Activated T-cell treated with anti-CD3 and anti-CD28 coated beads, Interleukin-2, amount 50 U/mL, for 24 hours (primary cell): Measurements from ENCODE around the gene TNMD.
"Not testable (repeated sequence)": the region's sequence is repeated elsewhere in the genome, so short reads cannot be mapped to it uniquely, and the experiment has no call there.

ENCODE experiments used
- DNase-seq: peaks from one replicate; pipeline ENCODE4 v3.0.0-alpha.2; 2020
- H3K27ac Mint-ChIP-seq: 2 replicates; pipeline ENCODE4 v1.8.0; 2020; ENCODE audit warnings: mild to moderate bottlenecking, mixed read lengths
- H3K27me3 Mint-ChIP-seq: 2 replicates; pipeline ENCODE4 v1.8.0; 2020; ENCODE audit warnings: mixed read lengths
- H3K36me3 Mint-ChIP-seq: 2 replicates; pipeline ENCODE4 v1.8.0; 2020; ENCODE audit warnings: low read depth, mixed read lengths
- H3K4me1 Mint-ChIP-seq: 2 replicates; pipeline ENCODE4 v1.8.0; 2020; ENCODE audit warnings: low read depth, mixed read lengths
- H3K4me3 Mint-ChIP-seq: 2 replicates; pipeline ENCODE4 v1.8.0; 2020; ENCODE audit warnings: mild to moderate bottlenecking, moderate library complexity, mixed read lengths
- H3K9me3 Mint-ChIP-seq: 2 replicates; pipeline ENCODE4 v1.8.0; 2020; ENCODE audit warnings: mixed read lengths

TNMD gene

GRCh38 chrX:100584611-100585010, at the start of gene TNMD:
Gene TNMD (plus strand): TSS chrX:100584936. CDS start chrX:100585019, 83 bp downstream.
- Mint-ChIP-seq H3K4me3 (no peak within 1 kb of the TSS), H3K27me3 (peaks cover 61% of the 10 kb centered on the region), H3K4me1 (no peaks in the 10 kb centered on the region), H3K27ac (no peak within 1 kb of the TSS), H3K9me3 (no peaks in the 10 kb centered on the region), H3K36me3 (no peaks in the 10 kb centered on the region)
- DNase-seq, result no peak

- H3K9me3 Mint-ChIP-seq, H3K27ac Mint-ChIP-seq, H3K36me3 Mint-ChIP-seq, DNase-seq, H3K4me1 Mint-ChIP-seq, H3K4me3 Mint-ChIP-seq: not testable (repeated sequence)
- peaks cover 25% of the 10 kb centered on the region for H3K27me3 Mint-ChIP-seq
Measured at GRCh38 chrX:100565534-100565933, 19.2 kb upstream of the TNMD start.

- Mint-ChIP-seq H3K4me1 (no peaks in the 10 kb centered on the region), H3K27ac (no peak overlapping the region), H3K36me3 (no peaks in the 10 kb centered on the region), H3K9me3 (no peaks in the 10 kb centered on the region), H3K4me3 (no peak overlapping the region), H3K27me3 (peaks cover 68% of the 10 kb centered on the region)
- no peak for DNase-seq
Measured at GRCh38 chrX:100586747-100587146, 2.0 kb downstream of the TNMD start.

DNA sequence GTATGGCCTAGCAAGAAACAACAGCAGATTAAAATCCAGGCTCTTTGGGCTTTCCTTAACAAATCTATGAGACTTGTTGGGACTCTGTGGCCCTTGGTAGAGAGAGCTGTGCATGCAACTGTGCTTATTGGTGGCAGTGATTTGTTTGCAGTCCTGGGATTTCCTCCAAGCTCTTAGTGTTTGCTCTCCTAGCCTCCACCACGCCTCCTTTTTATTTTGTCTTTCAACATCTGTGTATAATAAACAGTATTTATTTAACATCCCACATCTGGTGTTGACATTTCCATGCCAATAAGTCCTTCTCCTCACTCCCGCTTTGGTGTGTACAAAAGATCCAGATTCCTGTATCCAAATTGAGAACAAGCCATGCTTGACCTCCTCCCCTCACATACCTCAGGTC, 3.1 kb downstream of the TNMD start:
- no peaks in the 10 kb centered on the region for H3K4me1 Mint-ChIP-seq
- no peak overlapping the region for H3K4me3 Mint-ChIP-seq
- no peak overlapping the region for H3K27ac Mint-ChIP-seq
- H3K9me3 Mint-ChIP-seq, result no peaks in the 10 kb centered on the region
- H3K27me3 Mint-ChIP-seq, result peaks cover 64% of the 10 kb centered on the region
- no peaks in the 10 kb centered on the region for H3K36me3 Mint-ChIP-seq
- no peak for DNase-seq

GRCh38 chrX:100591256-100592051, 6.7 kb downstream of the TNMD start:
- peaks cover 70% of the 10 kb centered on the region for H3K27me3 Mint-ChIP-seq
- no peak overlapping the region for H3K4me3 Mint-ChIP-seq
- no peaks in the 10 kb centered on the region for H3K9me3 Mint-ChIP-seq
- no peak for DNase-seq
- no peak overlapping the region for H3K27ac Mint-ChIP-seq
- no peaks in the 10 kb centered on the region for H3K36me3 Mint-ChIP-seq
- H3K4me1 Mint-ChIP-seq, result no peaks in the 10 kb centered on the region

DNA sequence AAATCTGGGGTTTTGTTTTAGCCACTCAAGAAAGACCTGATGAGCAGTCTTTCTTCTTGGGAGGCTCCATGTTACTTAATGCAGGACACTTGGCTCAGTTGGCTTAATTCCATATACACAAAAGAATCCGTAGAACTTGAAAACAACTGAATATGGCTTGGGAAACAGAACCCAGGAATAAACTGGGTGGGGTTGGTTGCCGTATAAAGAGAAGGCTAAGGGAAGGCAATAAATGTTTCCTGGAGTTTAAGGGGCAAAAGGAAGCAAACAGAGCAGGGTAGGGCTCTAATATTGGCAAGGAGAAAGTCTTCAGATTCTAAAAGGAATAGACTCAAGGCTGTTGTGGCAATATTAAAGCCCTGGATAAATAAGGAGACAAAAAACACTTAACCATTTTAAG, 8.4 kb downstream of the TNMD start:
- Mint-ChIP-seq H3K4me3 (no peak overlapping the region), H3K27ac (no peak overlapping the region), H3K4me1 (no peaks in the 10 kb centered on the region), H3K27me3 (peaks cover 82% of the 10 kb centered on the region), H3K9me3 (no peaks in the 10 kb centered on the region), H3K36me3 (no peaks in the 10 kb centered on the region)
- DNase-seq, result no peak

GRCh38 chrX:100593581-100593980, 8.8 kb downstream of the TNMD start:
- H3K27me3 Mint-ChIP-seq, result peaks cover 80% of the 10 kb centered on the region
- no peaks in the 10 kb centered on the region for H3K4me1 Mint-ChIP-seq
- no peaks in the 10 kb centered on the region for H3K9me3 Mint-ChIP-seq
- H3K36me3 Mint-ChIP-seq, result no peaks in the 10 kb centered on the region
- H3K4me3 Mint-ChIP-seq, result no peak overlapping the region
- DNase-seq, result no peak
- no peak overlapping the region for H3K27ac Mint-ChIP-seq

DNA sequence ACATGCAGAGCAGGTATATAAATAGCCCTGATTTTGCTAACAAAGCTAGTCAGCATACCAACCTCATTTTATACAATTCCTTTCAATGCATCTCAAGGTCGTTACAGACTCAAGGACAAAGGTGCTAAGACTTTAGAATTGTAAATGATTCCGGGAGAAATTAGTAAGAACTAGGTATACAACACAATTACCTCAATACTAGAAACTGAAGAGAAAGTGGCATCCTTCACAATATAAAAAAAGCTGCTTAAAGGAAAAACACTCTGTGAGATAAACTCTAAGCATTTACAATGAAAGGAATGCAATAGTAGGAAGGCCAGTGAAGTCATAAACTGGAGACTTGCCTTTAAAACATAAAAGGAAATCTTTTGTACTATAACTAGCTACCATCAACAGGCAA, 11.9 kb downstream of the TNMD start:
- H3K4me3 Mint-ChIP-seq, result no peak overlapping the region
- H3K4me1 Mint-ChIP-seq, result peaks cover 10% of the 10 kb centered on the region
- H3K36me3 Mint-ChIP-seq, result no peaks in the 10 kb centered on the region
- H3K27me3 Mint-ChIP-seq, result peaks cover 64% of the 10 kb centered on the region
- no peak overlapping the region for H3K27ac Mint-ChIP-seq
- no peaks in the 10 kb centered on the region for H3K9me3 Mint-ChIP-seq
- DNase-seq, result no peak

GRCh38 chrX:100599456-100599855, 14.7 kb downstream of the TNMD start:
- no peaks in the 10 kb centered on the region for H3K36me3 Mint-ChIP-seq
- H3K4me3 Mint-ChIP-seq, result no peak overlapping the region
- no peaks in the 10 kb centered on the region for H3K9me3 Mint-ChIP-seq

GRCh38 chrX:100600340-100600739, 15.6 kb downstream of the TNMD start:
- no peaks in the 10 kb centered on the region for H3K36me3 Mint-ChIP-seq
- no peak for DNase-seq
- H3K4me1 Mint-ChIP-seq, result peaks cover 10% of the 10 kb centered on the region
- no peaks in the 10 kb centered on the region for H3K9me3 Mint-ChIP-seq
- H3K27ac Mint-ChIP-seq, result no peak overlapping the region
- H3K4me3 Mint-ChIP-seq, result no peak overlapping the region
- peaks cover 47% of the 10 kb centered on the region for H3K27me3 Mint-ChIP-seq

More at GRCh38 chrX:100599456-100599855, 14.7 kb downstream of the TNMD start:
- Mint-ChIP-seq H3K27ac (no peak overlapping the region), H3K27me3 (peaks cover 51% of the 10 kb centered on the region), H3K4me1 (peaks cover 10% of the 10 kb centered on the region)
- DNase-seq, result no peak

GRCh38 chrX:100600758-100601157, 16.0 kb downstream of the TNMD start:
- no peaks in the 10 kb centered on the region for H3K36me3 Mint-ChIP-seq
- no peak overlapping the region for H3K27ac Mint-ChIP-seq
- no peak overlapping the region for H3K4me3 Mint-ChIP-seq
- no peak for DNase-seq
- H3K9me3 Mint-ChIP-seq, result no peaks in the 10 kb centered on the region
- peaks cover 46% of the 10 kb centered on the region for H3K27me3 Mint-ChIP-seq
- peaks cover 10% of the 10 kb centered on the region for H3K4me1 Mint-ChIP-seq

GRCh38 chrX:100606753-100607152, 22.0 kb downstream of the TNMD start:
- H3K27ac Mint-ChIP-seq, result no peak overlapping the region
- H3K4me1 Mint-ChIP-seq, result peaks cover 10% of the 10 kb centered on the region
- DNase-seq, result no peak
- H3K27me3 Mint-ChIP-seq, result peaks cover 60% of the 10 kb centered on the region
- no peaks in the 10 kb centered on the region for H3K36me3 Mint-ChIP-seq
- no peaks in the 10 kb centered on the region for H3K9me3 Mint-ChIP-seq
- H3K4me3 Mint-ChIP-seq, result no peak overlapping the region

DNA sequence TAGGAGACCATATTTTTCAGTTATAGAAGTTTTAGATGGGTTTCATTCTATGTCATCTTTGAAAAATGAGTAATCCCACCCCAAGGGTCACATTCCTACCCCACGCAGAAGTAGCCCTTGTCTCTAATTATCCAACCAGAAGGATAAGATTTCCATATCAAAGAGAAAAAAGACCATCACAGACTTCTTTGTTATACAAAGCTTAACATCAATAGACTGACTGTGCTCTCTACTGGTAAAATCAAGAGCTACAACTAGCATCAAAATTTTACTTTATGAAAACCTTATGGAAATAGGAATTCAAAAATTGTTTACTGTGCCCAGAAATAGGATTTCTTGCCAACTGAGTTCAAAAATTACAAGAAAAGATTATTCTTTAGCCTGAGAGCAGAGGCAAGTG, 24.9 kb downstream of the TNMD start:
- H3K4me3 Mint-ChIP-seq, result no peak overlapping the region
- H3K36me3 Mint-ChIP-seq, result no peaks in the 10 kb centered on the region
- H3K4me1 Mint-ChIP-seq, result peaks cover 10% of the 10 kb centered on the region
- H3K27ac Mint-ChIP-seq, result no peak overlapping the region
- DNase-seq, result no peak
- no peaks in the 10 kb centered on the region for H3K9me3 Mint-ChIP-seq
- peaks cover 75% of the 10 kb centered on the region for H3K27me3 Mint-ChIP-seq

- Mint-ChIP-seq H3K36me3 (no peaks in the 10 kb centered on the region), H3K9me3 (no peaks in the 10 kb centered on the region), H3K27ac (no peak overlapping the region), H3K27me3 (peaks cover 72% of the 10 kb centered on the region), H3K4me3 (no peak overlapping the region), H3K4me1 (peaks cover under 1% of the 10 kb centered on the region)
- DNase-seq, result no peak
Measured at GRCh38 chrX:100611951-100612350, 27.2 kb downstream of the TNMD start.

DNA sequence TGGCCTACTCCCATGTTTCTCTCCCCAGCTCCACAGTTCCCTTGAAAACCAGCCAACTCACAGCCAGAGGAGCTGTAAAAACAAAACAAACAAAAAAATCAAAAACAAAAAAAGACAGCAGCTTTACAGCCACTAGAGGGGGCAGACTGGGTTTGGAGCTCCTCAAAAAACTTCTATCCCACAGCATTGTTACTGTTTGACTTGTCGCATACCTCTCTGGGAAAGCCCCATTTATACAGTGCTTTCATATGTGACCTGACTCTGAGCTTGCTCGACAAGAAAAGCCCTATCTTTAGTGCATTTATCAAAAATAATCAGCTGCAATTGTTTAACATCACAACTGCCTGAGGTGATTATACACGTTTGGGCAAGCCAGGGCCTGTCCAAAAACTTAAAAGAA, 30.3 kb downstream of the TNMD start:
- no peaks in the 10 kb centered on the region for H3K4me1 Mint-ChIP-seq

More for the DNA sequence above, 30.3 kb downstream of the TNMD start:
- H3K27ac Mint-ChIP-seq, result no peak overlapping the region
- no peak for DNase-seq
- H3K9me3 Mint-ChIP-seq, result no peaks in the 10 kb centered on the region
- H3K36me3 Mint-ChIP-seq, result no peaks in the 10 kb centered on the region
- peaks cover 62% of the 10 kb centered on the region for H3K27me3 Mint-ChIP-seq
- H3K4me3 Mint-ChIP-seq, result no peak overlapping the region
